Testis (tissue), 2 donors: ENCODE results near the gene STX1B.

Experiments used
- POLR2A ChIP-seq: fragments of 450-650 bp; IDR thresholded peaks from one replicate; pipeline ENCODE4 v1.6.1; 2017; ENCODE audit warnings: antibody characterized with exemption, mild to moderate bottlenecking, moderate library complexity
- TF ChIP-seq, protein P1 (sequence below), 3 experiments: fragments of 450-650 bp in 2 of 3; fragments of 200-600 bp in 1 of 3; sonication (generic) in 1 of 3; IDR thresholded peaks; one replicate each; pipeline ENCODE4 v1.5.1; 2016 to 2019; ENCODE audit warnings: antibody characterized with exemption in 3 of 3, mild to moderate bottlenecking in 2 of 3, moderate library complexity in 1 of 3

DNA sequence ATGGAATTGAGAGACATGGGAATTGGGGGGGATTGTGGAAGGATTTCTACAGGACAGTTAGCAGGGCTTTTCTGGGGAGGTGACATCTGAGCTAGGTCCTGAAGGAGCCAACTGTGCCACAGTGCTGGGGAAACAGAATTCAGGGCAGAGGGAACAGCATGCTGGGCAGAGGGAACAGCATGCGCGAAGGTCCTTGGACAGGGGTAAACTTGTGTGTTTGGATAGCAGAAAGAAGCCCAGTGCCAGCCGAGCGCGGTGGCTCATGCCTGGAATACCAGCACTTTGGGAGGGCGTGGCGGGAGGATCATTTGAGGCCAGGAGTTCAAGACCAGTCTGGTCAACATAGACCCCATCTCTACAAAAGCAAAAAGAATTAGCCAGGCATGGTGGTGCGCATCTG lies 3.8 kb downstream of the STX1B start:
- TF ChIP-seq, protein P1, sequence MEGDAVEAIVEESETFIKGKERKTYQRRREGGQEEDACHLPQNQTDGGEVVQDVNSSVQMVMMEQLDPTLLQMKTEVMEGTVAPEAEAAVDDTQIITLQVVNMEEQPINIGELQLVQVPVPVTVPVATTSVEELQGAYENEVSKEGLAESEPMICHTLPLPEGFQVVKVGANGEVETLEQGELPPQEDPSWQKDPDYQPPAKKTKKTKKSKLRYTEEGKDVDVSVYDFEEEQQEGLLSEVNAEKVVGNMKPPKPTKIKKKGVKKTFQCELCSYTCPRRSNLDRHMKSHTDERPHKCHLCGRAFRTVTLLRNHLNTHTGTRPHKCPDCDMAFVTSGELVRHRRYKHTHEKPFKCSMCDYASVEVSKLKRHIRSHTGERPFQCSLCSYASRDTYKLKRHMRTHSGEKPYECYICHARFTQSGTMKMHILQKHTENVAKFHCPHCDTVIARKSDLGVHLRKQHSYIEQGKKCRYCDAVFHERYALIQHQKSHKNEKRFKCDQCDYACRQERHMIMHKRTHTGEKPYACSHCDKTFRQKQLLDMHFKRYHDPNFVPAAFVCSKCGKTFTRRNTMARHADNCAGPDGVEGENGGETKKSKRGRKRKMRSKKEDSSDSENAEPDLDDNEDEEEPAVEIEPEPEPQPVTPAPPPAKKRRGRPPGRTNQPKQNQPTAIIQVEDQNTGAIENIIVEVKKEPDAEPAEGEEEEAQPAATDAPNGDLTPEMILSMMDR (IDR thresholded peaks at IDR 0.05) = no peak
- TF ChIP-seq POLR2A = no peak
